ENCODE results near the gene EPS8L2. TPM values are rescaled to one million over a fixed set of nuclear protein-coding genes. Genes with fewer than 3 reads are reported as not detected.

Gene EPS8L2
- total RNA-seq, 1 experiment from 2014 or later, result 12.7 TPM

GRCh38 chr11:694563-695287 lies 11.3 kb upstream of the EPS8L2 start, which contains the start of gene DEAF1:
Gene DEAF1, minus strand, starts transcription at chr11:695222. Its CDS starts 175 bp downstream, at chr11:695047.
- peak; percentile 98 to 99 for DNase-seq
- peak within 1 kb of the TSS; percentile 76 for H3K4me3 ChIP-seq
- H3K27ac ChIP-seq, result peak within 1 kb of the TSS; percentile 100
- no peaks in the 10 kb centered on the region for H3K9me3 ChIP-seq (replicated peaks)
- H3K36me3 ChIP-seq, result no peaks in the 10 kb centered on the region
- peaks cover 29% of the 10 kb centered on the region for H3K4me1 ChIP-seq
- no peaks in the 10 kb centered on the region for H3K27me3 ChIP-seq

GRCh38 chr11:695288-695537 lies 10.8 kb upstream of the EPS8L2 start:
- no peak for DNase-seq
- Histone ChIP-seq H3K4me3 (peak overlapping the region; percentile 76), H3K9me3 (replicated peaks) (no peaks in the 10 kb centered on the region)

GRCh38 chr11:695538-696248 lies 10.3 kb upstream of the EPS8L2 start, which contains the start of gene TMEM80:
Gene TMEM80, plus strand, starts transcription at chr11:695816. Its CDS starts 12 bp downstream, at chr11:695828.
- no peaks in the 10 kb centered on the region for H3K9me3 ChIP-seq (replicated peaks)
- H3K27ac ChIP-seq, result peak within 1 kb of the TSS; percentile 100
- no peaks in the 10 kb centered on the region for H3K36me3 ChIP-seq
- peak; percentile 99 for DNase-seq
- no peaks in the 10 kb centered on the region for H3K27me3 ChIP-seq
- peak within 1 kb of the TSS; percentile 76 for H3K4me3 ChIP-seq
- peaks cover 29% of the 10 kb centered on the region for H3K4me1 ChIP-seq

More at GRCh38 chr11:695288-695537, 10.8 kb upstream of the EPS8L2 start:
- no peaks in the 10 kb centered on the region for H3K36me3 ChIP-seq
- no peaks in the 10 kb centered on the region for H3K27me3 ChIP-seq
- H3K27ac ChIP-seq, result peak overlapping the region; percentile 100
- H3K4me1 ChIP-seq, result peaks cover 29% of the 10 kb centered on the region

GRCh38 chr11:696955-697491 lies 9.0 kb upstream of the EPS8L2 start:
- H3K36me3 ChIP-seq, result no peaks in the 10 kb centered on the region
- no peak for DNase-seq
- H3K27ac ChIP-seq, result no peak overlapping the region
- no peaks in the 10 kb centered on the region for H3K27me3 ChIP-seq
- H3K9me3 ChIP-seq (replicated peaks), result no peaks in the 10 kb centered on the region
- H3K4me3 ChIP-seq, result no peak overlapping the region
- H3K4me1 ChIP-seq, result peaks cover 29% of the 10 kb centered on the region

GRCh38 chr11:697811-698311 lies 8.2 kb upstream of the EPS8L2 start:
- Histone ChIP-seq H3K27ac (no peak overlapping the region), H3K4me3 (no peak overlapping the region)

GRCh38 chr11:698493-699115 lies 7.4 kb upstream of the EPS8L2 start:
- Histone ChIP-seq H3K27me3 (no peaks in the 10 kb centered on the region), H3K4me3 (no peak overlapping the region), H3K27ac (no peak overlapping the region), H3K4me1 (peaks cover 29% of the 10 kb centered on the region), H3K9me3 (replicated peaks) (no peaks in the 10 kb centered on the region), H3K36me3 (no peaks in the 10 kb centered on the region)
- peak in 1 of 2 experiments; percentile 36 for DNase-seq

More at GRCh38 chr11:697811-698311, 8.2 kb upstream of the EPS8L2 start:
- DNase-seq, result no peak
- Histone ChIP-seq H3K27me3 (no peaks in the 10 kb centered on the region), H3K4me1 (peaks cover 31% of the 10 kb centered on the region), H3K9me3 (replicated peaks) (no peaks in the 10 kb centered on the region), H3K36me3 (no peaks in the 10 kb centered on the region)

GRCh38 chr11:699116-699508 lies 6.9 kb upstream of the EPS8L2 start:
- Histone ChIP-seq H3K4me1 (peaks cover 27% of the 10 kb centered on the region), H3K36me3 (no peaks in the 10 kb centered on the region), H3K9me3 (replicated peaks) (no peaks in the 10 kb centered on the region), H3K27me3 (no peaks in the 10 kb centered on the region), H3K4me3 (no peak overlapping the region), H3K27ac (no peak overlapping the region)
- DNase-seq, result no peak

GRCh38 chr11:699753-700152 lies 6.3 kb upstream of the EPS8L2 start:
- Histone ChIP-seq H3K27me3 (no peaks in the 10 kb centered on the region), H3K9me3 (replicated peaks) (no peaks in the 10 kb centered on the region), H3K4me3 (no peak overlapping the region), H3K27ac (no peak overlapping the region), H3K36me3 (no peaks in the 10 kb centered on the region), H3K4me1 (peaks cover 27% of the 10 kb centered on the region)
- DNase-seq, result no peak

GRCh38 chr11:701741-702461 lies 4.1 kb upstream of the EPS8L2 start:
- DNase-seq, result no peak
- H3K27me3 ChIP-seq, result no peaks in the 10 kb centered on the region
- H3K27ac ChIP-seq, result no peak overlapping the region
- H3K4me3 ChIP-seq, result no peak overlapping the region
- H3K9me3 ChIP-seq (replicated peaks), result no peaks in the 10 kb centered on the region
- peaks cover 31% of the 10 kb centered on the region for H3K4me1 ChIP-seq
- no peaks in the 10 kb centered on the region for H3K36me3 ChIP-seq

- Histone ChIP-seq H3K4me1 (peaks cover 33% of the 10 kb centered on the region), H3K4me3 (no peak overlapping the region), H3K9me3 (replicated peaks) (no peaks in the 10 kb centered on the region), H3K27me3 (no peaks in the 10 kb centered on the region), H3K36me3 (no peaks in the 10 kb centered on the region), H3K27ac (no peak overlapping the region)
- DNase-seq, result peak in 1 of 2 experiments; percentile 49
Observed at GRCh38 chr11:702462-703461, 3.3 kb upstream of the EPS8L2 start.

GRCh38 chr11:703506-703905 lies 2.5 kb upstream of the EPS8L2 start:
- DNase-seq, result no peak
- peaks cover 33% of the 10 kb centered on the region for H3K4me1 ChIP-seq
- no peak overlapping the region for H3K27ac ChIP-seq

GRCh38 chr11:704228-704674 lies 1.8 kb upstream of the EPS8L2 start:
- no peak overlapping the region for H3K27ac ChIP-seq
- no peaks in the 10 kb centered on the region for H3K9me3 ChIP-seq (replicated peaks)
- no peak overlapping the region for H3K4me3 ChIP-seq
- no peak for DNase-seq
- H3K27me3 ChIP-seq, result no peaks in the 10 kb centered on the region
- peaks cover 30% of the 10 kb centered on the region for H3K4me1 ChIP-seq
- H3K36me3 ChIP-seq, result no peaks in the 10 kb centered on the region

More at GRCh38 chr11:703506-703905, 2.5 kb upstream of the EPS8L2 start:
- H3K27me3 ChIP-seq, result no peaks in the 10 kb centered on the region
- H3K9me3 ChIP-seq (replicated peaks), result no peaks in the 10 kb centered on the region
- no peak overlapping the region for H3K4me3 ChIP-seq
- no peaks in the 10 kb centered on the region for H3K36me3 ChIP-seq
